ENCODE data around the gene CBFA2T3. TPM values are rescaled to one million over a fixed set of nuclear protein-coding genes. Genes with fewer than 3 reads are reported as not detected.

Gene CBFA2T3
- total RNA-seq, 1 experiment from 2014 or later = 0.03 TPM

GRCh38 chr16:88999457-89000206 is 22.6 kb upstream of the CBFA2T3 start:
- no peak for DNase-seq (ENCODE audit: low spot score)

GRCh38 chr16:88995746-88996535 is 18.9 kb upstream of the CBFA2T3 start:
- no peak for DNase-seq (ENCODE audit: low spot score)

GRCh38 chr16:88995194-88995593 is 18.2 kb upstream of the CBFA2T3 start:
- no peak for DNase-seq (ENCODE audit: low spot score)

GRCh38 chr16:88994695-88995094 is 17.7 kb upstream of the CBFA2T3 start:
- DNase-seq (ENCODE audit: low spot score) = no peak

- DNase-seq (ENCODE audit: low spot score) = no peak
Observed at GRCh38 chr16:88993946-88994600, 17.1 kb upstream of the CBFA2T3 start.

GRCh38 chr16:88993166-88993761 is 16.3 kb upstream of the CBFA2T3 start:
- DNase-seq (ENCODE audit: low spot score) = no peak

GRCh38 chr16:88992351-88993165 is 15.6 kb upstream of the CBFA2T3 start:
- DNase-seq (ENCODE audit: low spot score) = no peak

- DNase-seq (ENCODE audit: low spot score) = no peak
Observed at GRCh38 chr16:88991813-88992350, 14.9 kb upstream of the CBFA2T3 start.

GRCh38 chr16:88989852-88990547 is 13.0 kb upstream of the CBFA2T3 start:
- DNase-seq (ENCODE audit: low spot score) = no peak

GRCh38 chr16:88988980-88989811 is 12.2 kb upstream of the CBFA2T3 start:
- no peak for DNase-seq (ENCODE audit: low spot score)

- DNase-seq (ENCODE audit: low spot score) = no peak
Observed at GRCh38 chr16:88985521-88985920, 8.5 kb upstream of the CBFA2T3 start.

GRCh38 chr16:88983771-88984687 is 7.0 kb upstream of the CBFA2T3 start:
- no peak for DNase-seq (ENCODE audit: low spot score)

GRCh38 chr16:88983165-88983564 is 6.2 kb upstream of the CBFA2T3 start:
- DNase-seq (ENCODE audit: low spot score) = no peak

GRCh38 chr16:88982286-88983084 is 5.5 kb upstream of the CBFA2T3 start:
- no peak for DNase-seq (ENCODE audit: low spot score)

- DNase-seq (ENCODE audit: low spot score) = no peak
Observed at GRCh38 chr16:88979353-88980015, 2.5 kb upstream of the CBFA2T3 start.

- DNase-seq (ENCODE audit: low spot score) = no peak
Observed at GRCh38 chr16:88978608-88979346, 1.8 kb upstream of the CBFA2T3 start.

All from HT-29 (cell line).